ENCODE measurements around the gene DLG2.

- TF ChIP-seq CTCF (IDR thresholded peaks at IDR 0.05) (no peak), ZFX (IDR thresholded peaks at IDR 0.05; ENCODE audit: borderline replicate concordance) (no peak)
These were observed 182.7 kb downstream of the DLG2 start for GRCh38 chr11:85444479-85444878.

Data from 22Rv1 (cell line).